ENCODE measurements around the gene LARP4. TPM values are rescaled to one million over a fixed set of nuclear protein-coding genes. Genes with fewer than 3 reads are reported as not detected.

LARP4 gene
- total RNA-seq, 1 donor from 2014 or later: 29.2 TPM

DNA sequence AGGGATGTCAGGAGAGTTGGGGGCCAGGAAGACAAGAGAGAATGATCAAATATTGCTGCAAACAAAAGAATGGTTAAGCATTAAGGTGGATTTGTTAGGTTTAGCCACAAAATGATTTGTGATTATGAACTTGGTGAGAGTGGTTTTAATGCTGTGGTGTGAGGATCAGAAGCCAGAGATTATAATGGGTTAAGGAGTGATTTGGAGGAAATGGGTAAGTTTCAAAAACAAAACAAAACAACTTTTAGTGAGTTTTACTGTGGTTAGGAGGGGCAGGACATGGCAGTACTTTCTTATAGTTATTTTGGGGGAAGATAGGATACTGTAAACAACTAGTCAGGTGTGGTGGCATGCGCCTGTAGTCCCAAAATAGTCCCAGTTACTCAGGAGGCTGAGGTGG, 128.1 kb downstream of the LARP4 start:
- Histone ChIP-seq H3K4me3 (ENCODE audit: low read depth, low read length) (no peak overlapping the region), H3K36me3 (ENCODE audit: control insufficient read depth, insufficient read depth, low read length) (no peaks in the 10 kb centered on the region), H3K27me3 (ENCODE audit: control insufficient read depth, insufficient read depth, low read length) (no peaks in the 10 kb centered on the region)
- no peak for DNase-seq (ENCODE audit: low read depth)
- FAIRE-seq: no peak
- TF ChIP-seq CTCF (IDR thresholded peaks at IDR 0.05; ENCODE audit: insufficient read depth, low read length, severe bottlenecking): no peak

- DNase-seq (ENCODE audit: low read depth) (no peak), FAIRE-seq (no peak)
- no peaks in the 10 kb centered on the region for H3K27me3 ChIP-seq (ENCODE audit: control insufficient read depth, insufficient read depth, low read length)
- no peaks in the 10 kb centered on the region for H3K36me3 ChIP-seq (ENCODE audit: control insufficient read depth, insufficient read depth, low read length)
- TF ChIP-seq CTCF (IDR thresholded peaks at IDR 0.05; ENCODE audit: insufficient read depth, low read length, severe bottlenecking): no peak
- H3K4me3 ChIP-seq (ENCODE audit: low read depth, low read length): no peak overlapping the region
These were observed 128.7 kb downstream of the LARP4 start for GRCh38 chr12:50529345-50529744.

Other genes with a start within 250 kb of the LARP4 start
- 21.9 and 30.3 TPM in 2 replicates for gene CERS5, start 233.5 kb upstream of the LARP4 start, total RNA-seq
- 95.0 and 98.2 TPM in 2 replicates for gene LIMA1, start 117.4 kb upstream of the LARP4 start, total RNA-seq
- gene FAM186A, start 4.3 kb upstream of the LARP4 start, total RNA-seq: not detected in 2 replicates
- 21.1 and 25.5 TPM in 2 replicates for gene DIP2B, start 104.1 kb downstream of the LARP4 start, total RNA-seq